HG03097 (cell line): ENCODE measurements around the gene YTHDF1.

ENCODE experiments used
- ATAC-seq: cut with Tn5 transposase; IDR thresholded peaks from one replicate; pipeline ENCODE4 v1.9.1; 2021; ENCODE audit not compliant: unreplicated experiment, low FRiP score

Gene YTHDF1

GRCh38 chr20:63249891-63250290 lies 34.0 kb upstream of the YTHDF1 start:
- no peak for ATAC-seq

GRCh38 chr20:63248835-63249591 lies 33.1 kb upstream of the YTHDF1 start:
- no peak for ATAC-seq

GRCh38 chr20:63247671-63248228 lies 31.8 kb upstream of the YTHDF1 start:
- ATAC-seq = no peak

GRCh38 chr20:63246490-63247288 lies 30.8 kb upstream of the YTHDF1 start:
- no peak for ATAC-seq

GRCh38 chr20:63244468-63244867 lies 28.5 kb upstream of the YTHDF1 start:
- ATAC-seq = no peak

GRCh38 chr20:63243604-63244247 lies 27.8 kb upstream of the YTHDF1 start:
- ATAC-seq = no peak

- ATAC-seq = no peak
Measured at GRCh38 chr20:63242736-63243135, 26.8 kb upstream of the YTHDF1 start.

- ATAC-seq = no peak
Measured at GRCh38 chr20:63241272-63241671, 25.3 kb upstream of the YTHDF1 start.

- no peak for ATAC-seq
Measured at GRCh38 chr20:63240004-63240403, 24.1 kb upstream of the YTHDF1 start.

GRCh38 chr20:63239431-63239830 lies 23.5 kb upstream of the YTHDF1 start:
- no peak for ATAC-seq

GRCh38 chr20:63238514-63239125 lies 22.7 kb upstream of the YTHDF1 start:
- no peak for ATAC-seq

GRCh38 chr20:63238031-63238430 lies 22.1 kb upstream of the YTHDF1 start:
- no peak for ATAC-seq

- no peak for ATAC-seq
Measured at GRCh38 chr20:63236116-63236837, 20.3 kb upstream of the YTHDF1 start.

- ATAC-seq = no peak
Measured at GRCh38 chr20:63235399-63235983, 19.6 kb upstream of the YTHDF1 start, which contains the start of gene BIRC7. TSS of gene BIRC7 (plus strand) at chr20:63235905. CDS start at chr20:63236097, 192 bp downstream.

GRCh38 chr20:63234693-63235398 lies 18.9 kb upstream of the YTHDF1 start:
- no peak for ATAC-seq

- no peak for ATAC-seq
Measured at GRCh38 chr20:63233924-63234323, 18.0 kb upstream of the YTHDF1 start.

GRCh38 chr20:63233061-63233344 lies 17.1 kb upstream of the YTHDF1 start:
- no peak for ATAC-seq

- no peak for ATAC-seq
Measured at GRCh38 chr20:63232235-63233060, 16.5 kb upstream of the YTHDF1 start.
